ENCODE measurements around the gene MYL7.

The MYL7 gene

DNA sequence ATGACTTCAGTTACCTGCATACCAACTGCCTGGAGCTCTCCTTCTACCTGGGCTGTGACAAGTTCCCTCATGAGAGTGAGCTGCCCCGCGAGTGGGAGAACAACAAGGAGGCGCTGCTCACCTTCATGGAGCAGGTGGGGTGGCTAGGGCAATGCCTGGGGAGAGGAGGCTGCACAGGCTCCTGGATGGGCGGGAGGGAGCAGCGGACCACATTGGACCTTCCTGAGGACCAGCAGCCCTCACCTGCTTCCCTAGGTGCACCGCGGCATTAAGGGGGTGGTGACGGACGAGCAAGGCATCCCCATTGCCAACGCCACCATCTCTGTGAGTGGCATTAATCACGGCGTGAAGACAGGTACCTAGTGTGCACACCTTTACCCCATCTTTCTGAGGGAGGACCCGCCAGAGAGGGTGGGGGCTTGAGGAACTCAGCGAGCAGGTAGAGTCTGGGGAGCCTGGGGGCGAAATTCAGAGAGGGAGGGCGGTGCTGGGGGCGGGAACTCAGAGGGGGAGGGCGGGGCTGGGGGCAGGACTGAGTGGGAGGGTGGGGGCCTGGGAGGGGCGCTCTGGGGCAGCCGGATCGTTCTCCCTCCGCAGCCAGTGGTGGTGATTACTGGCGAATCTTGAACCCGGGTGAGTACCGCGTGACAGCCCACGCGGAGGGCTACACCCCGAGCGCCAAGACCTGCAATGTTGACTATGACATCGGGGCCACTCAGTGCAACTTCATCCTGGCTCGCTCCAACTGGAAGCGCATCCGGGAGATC, 28.0 kb downstream of the MYL7 start:
- H3K36me3 ChIP-seq (ENCODE audit: control insufficient read depth, insufficient read depth, low read length): no peaks in the 10 kb centered on the region
- no peak overlapping the region for H3K4me3 ChIP-seq (ENCODE audit: low read depth, low read length)
- H3K27ac ChIP-seq: no peak overlapping the region
- no peak overlapping the region for H3K9ac ChIP-seq
- no peaks in the 10 kb centered on the region for H3K27me3 ChIP-seq (ENCODE audit: control insufficient read depth, insufficient read depth, low read length)
- no peaks in the 10 kb centered on the region for H3K79me2 ChIP-seq
- H2AFZ ChIP-seq: no peak overlapping the region
- TF ChIP-seq, protein P1, sequence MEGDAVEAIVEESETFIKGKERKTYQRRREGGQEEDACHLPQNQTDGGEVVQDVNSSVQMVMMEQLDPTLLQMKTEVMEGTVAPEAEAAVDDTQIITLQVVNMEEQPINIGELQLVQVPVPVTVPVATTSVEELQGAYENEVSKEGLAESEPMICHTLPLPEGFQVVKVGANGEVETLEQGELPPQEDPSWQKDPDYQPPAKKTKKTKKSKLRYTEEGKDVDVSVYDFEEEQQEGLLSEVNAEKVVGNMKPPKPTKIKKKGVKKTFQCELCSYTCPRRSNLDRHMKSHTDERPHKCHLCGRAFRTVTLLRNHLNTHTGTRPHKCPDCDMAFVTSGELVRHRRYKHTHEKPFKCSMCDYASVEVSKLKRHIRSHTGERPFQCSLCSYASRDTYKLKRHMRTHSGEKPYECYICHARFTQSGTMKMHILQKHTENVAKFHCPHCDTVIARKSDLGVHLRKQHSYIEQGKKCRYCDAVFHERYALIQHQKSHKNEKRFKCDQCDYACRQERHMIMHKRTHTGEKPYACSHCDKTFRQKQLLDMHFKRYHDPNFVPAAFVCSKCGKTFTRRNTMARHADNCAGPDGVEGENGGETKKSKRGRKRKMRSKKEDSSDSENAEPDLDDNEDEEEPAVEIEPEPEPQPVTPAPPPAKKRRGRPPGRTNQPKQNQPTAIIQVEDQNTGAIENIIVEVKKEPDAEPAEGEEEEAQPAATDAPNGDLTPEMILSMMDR (IDR thresholded peaks at IDR 0.05): no peak
- H3K9me3 ChIP-seq (ENCODE audit: control insufficient read depth, low read length): no peaks in the 10 kb centered on the region
- H3K4me1 ChIP-seq: no peaks in the 10 kb centered on the region
- H3K4me2 ChIP-seq (ENCODE audit: low read length): no peak overlapping the region

DNA sequence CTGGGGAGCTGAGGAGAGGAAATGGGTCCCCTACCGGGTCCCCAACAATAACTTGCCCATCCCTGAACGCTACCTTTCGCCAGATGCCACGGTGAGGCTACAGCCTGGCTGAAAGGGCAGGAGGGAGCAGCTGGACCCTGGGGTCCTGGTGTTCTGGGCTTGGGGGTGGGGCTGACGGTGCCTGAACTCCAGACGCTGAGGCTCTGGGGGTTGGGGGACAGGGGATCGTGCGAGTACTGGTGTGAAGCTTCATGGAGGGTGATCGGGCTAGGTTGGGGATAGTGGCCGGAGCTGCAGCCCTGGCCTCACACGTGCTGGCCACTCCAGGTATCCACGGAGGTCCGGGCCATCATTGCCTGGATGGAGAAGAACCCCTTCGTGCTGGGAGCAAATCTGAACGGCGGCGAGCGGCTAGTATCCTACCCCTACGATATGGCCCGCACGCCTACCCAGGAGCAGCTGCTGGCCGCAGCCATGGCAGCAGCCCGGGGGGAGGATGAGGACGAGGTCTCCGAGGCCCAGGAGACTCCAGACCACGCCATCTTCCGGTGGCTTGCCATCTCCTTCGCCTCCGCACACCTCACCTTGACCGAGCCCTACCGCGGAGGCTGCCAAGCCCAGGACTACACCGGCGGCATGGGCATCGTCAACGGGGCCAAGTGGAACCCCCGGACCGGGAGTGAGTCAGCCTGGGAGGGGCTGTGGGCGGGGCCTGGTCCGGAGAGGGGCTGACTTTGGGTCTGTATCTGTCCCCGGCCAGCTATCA, 28.7 kb downstream of the MYL7 start:
- TF ChIP-seq, protein P1 (IDR thresholded peaks at IDR 0.05): no peak
- H3K27ac ChIP-seq: no peak overlapping the region
- no peaks in the 10 kb centered on the region for H3K79me2 ChIP-seq
- no peaks in the 10 kb centered on the region for H3K36me3 ChIP-seq (ENCODE audit: control insufficient read depth, insufficient read depth, low read length)
- H3K9ac ChIP-seq: no peak overlapping the region
- no peaks in the 10 kb centered on the region for H3K27me3 ChIP-seq (ENCODE audit: control insufficient read depth, insufficient read depth, low read length)
- no peaks in the 10 kb centered on the region for H3K4me1 ChIP-seq
- no peak overlapping the region for H3K4me2 ChIP-seq (ENCODE audit: low read length)
- no peak overlapping the region for H2AFZ ChIP-seq
- H3K4me3 ChIP-seq (ENCODE audit: low read depth, low read length): no peak overlapping the region
- H3K9me3 ChIP-seq (ENCODE audit: control insufficient read depth, low read length): no peaks in the 10 kb centered on the region

DNA sequence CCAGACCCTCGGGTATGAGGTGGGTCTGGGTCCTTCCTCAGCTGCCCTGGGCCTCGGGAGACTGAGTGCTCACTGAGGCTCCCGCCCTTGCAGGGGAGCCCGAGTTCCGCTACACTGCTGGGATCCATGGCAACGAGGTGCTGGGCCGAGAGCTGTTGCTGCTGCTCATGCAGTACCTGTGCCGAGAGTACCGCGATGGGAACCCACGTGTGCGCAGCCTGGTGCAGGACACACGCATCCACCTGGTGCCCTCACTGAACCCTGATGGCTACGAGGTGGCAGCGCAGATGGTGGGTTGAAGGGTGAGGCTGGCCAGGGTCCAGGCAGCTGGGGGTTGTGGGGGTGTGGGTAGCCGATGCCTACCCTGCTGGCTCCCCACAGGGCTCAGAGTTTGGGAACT, 29.4 kb downstream of the MYL7 start:
- H3K4me2 ChIP-seq (ENCODE audit: low read length): no peak overlapping the region
- H2AFZ ChIP-seq: no peak overlapping the region
- no peaks in the 10 kb centered on the region for H3K36me3 ChIP-seq (ENCODE audit: control insufficient read depth, insufficient read depth, low read length)
- TF ChIP-seq, protein P1 (IDR thresholded peaks at IDR 0.05): no peak
- H3K4me1 ChIP-seq: no peaks in the 10 kb centered on the region
- H3K79me2 ChIP-seq: no peaks in the 10 kb centered on the region
- no peaks in the 10 kb centered on the region for H3K27me3 ChIP-seq (ENCODE audit: control insufficient read depth, insufficient read depth, low read length)
- no peak overlapping the region for H3K9ac ChIP-seq
- no peaks in the 10 kb centered on the region for H3K9me3 ChIP-seq (ENCODE audit: control insufficient read depth, low read length)
- no peak overlapping the region for H3K4me3 ChIP-seq (ENCODE audit: low read depth, low read length)
- H3K27ac ChIP-seq: no peak overlapping the region

DNA sequence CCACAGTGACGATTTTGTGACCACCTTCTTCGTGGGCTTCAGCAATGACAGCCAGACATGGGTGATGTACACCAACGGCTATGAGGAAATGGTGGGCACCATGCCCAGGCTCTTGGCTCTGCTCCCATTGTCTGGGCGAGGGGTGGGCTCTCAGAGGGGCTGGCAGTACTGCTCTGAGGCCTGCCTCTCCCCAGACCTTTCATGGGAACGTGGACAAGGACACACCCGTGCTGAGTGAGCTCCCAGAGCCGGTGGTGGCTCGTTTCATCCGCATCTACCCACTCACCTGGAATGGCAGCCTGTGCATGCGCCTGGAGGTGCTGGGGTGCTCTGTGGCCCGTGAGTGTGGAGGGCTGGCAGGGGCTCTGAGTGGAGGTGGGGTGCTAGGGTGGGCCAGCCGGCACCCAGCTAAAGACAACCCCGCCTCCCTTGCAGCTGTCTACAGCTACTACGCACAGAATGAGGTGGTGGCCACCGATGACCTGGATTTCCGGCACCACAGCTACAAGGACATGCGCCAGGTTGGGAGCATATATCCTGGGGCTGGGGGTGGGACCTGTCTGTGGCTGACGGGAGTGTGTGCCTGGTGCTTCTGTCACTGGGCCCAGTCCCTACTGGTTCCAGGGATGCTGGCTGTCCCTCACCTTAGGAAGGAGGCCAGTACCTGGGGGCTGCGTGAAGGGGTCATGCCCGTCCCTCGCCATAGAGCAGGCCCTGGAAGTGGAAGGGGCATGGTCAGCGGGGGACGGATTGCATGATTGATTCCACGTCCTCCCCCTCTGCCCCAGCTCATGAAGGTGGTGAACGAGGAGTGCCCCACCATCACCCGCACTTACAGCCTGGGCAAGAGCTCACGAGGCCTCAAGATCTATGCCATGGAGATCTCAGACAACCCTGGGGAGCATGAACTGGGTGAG, 30.2 kb downstream of the MYL7 start:
- Histone ChIP-seq H2AFZ (no peak overlapping the region), H3K36me3 (ENCODE audit: control insufficient read depth, insufficient read depth, low read length) (no peaks in the 10 kb centered on the region), H3K27me3 (ENCODE audit: control insufficient read depth, insufficient read depth, low read length) (no peaks in the 10 kb centered on the region), H3K9ac (no peak overlapping the region), H3K79me2 (no peaks in the 10 kb centered on the region), H3K4me3 (ENCODE audit: low read depth, low read length) (no peak overlapping the region), H3K9me3 (ENCODE audit: control insufficient read depth, low read length) (no peaks in the 10 kb centered on the region), H3K4me2 (ENCODE audit: low read length) (no peak overlapping the region), H3K4me1 (no peaks in the 10 kb centered on the region), H3K27ac (no peak overlapping the region)
- TF ChIP-seq, protein P1 (IDR thresholded peaks at IDR 0.05): no peak

Data from parathyroid adenoma (tissue), 2 donors.